NOMO-1 (cell line): ENCODE results near the gene ME3.
A peak's percentile ranks its signal among the peaks of the same experiment; 100 is the strongest.

Experiments used
- DNase-seq, 2 experiments: peaks; one replicate each; lab custom pipeline; 2025; ENCODE audit not compliant: unreplicated experiment in 2 of 2; lab: John Stamatoyannopoulos, UW

Gene ME3

DNA sequence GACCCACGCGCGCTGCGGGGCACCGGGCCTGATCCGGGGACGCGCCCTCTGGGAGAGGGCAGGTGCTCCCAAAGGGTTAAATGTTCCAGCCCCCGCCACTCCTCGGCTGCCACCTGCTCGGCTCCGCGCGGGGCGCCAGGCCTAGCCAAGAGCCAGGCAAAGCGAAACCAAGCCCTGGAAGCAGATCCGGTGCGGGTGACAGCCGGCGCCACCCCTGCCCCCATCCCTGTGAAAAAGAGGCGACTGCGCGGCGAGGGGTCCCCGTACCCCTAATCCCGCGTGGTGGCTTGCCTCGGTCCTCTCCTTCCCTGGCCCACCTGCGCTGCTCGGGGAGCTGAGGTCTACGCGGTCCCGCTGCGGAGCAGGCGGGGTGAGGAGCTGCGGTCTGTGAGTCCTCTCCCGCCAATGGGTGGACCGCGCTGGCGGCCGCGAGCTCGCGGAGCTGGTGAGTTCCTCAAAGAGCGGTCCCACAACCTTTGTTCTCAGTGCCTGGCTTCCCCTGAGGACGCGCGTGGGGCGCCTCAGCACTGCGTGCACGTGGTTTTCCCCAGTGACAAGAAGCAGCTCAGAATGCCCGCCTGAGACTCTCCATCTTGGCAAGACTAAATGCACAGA is at the start of gene ME3:
Gene ME3, minus strand, starts transcription at position 610 of the 615 bp plus-strand sequence.
- peak; percentile 41 to 48 for DNase-seq

DNA sequence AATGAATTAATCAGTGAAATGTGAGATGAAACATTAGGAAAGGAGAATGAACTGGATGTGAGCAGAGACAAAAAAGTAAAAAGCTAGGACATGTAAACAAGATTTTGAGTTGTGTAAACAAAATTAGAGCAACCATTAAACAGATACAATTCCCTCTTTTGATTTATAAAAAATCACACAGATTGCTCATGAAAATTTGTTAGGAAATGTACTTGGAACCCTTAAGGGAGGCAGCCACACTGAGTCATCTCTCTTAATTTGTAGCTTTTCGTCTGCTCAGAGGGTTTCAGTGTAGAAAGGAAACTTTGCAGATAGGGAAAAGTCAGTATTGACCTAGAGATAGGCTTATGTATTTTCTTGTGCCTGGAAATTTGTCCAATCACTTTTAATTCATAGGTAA is 49.6 kb upstream of the ME3 start:
- no peak for DNase-seq

DNA sequence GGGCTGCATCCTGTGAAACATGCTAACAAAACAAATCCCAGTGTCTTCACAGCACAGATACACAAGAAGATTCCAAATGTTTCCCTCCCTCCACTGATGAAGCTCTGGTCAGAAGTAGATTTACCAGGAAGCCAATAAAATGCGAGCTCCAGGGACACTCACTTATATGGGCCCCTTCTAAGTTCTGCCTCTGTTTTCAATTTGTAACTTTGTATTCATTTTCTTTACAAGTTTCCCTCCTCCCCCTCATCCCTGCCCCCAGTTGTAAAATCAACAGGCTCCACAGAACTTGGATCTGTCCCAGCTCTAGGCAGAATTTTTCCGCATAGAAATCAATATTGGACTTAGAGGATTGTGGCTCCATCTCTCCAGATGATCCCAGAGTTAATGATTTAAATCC is 48.1 kb upstream of the ME3 start:
- no peak for DNase-seq

DNA sequence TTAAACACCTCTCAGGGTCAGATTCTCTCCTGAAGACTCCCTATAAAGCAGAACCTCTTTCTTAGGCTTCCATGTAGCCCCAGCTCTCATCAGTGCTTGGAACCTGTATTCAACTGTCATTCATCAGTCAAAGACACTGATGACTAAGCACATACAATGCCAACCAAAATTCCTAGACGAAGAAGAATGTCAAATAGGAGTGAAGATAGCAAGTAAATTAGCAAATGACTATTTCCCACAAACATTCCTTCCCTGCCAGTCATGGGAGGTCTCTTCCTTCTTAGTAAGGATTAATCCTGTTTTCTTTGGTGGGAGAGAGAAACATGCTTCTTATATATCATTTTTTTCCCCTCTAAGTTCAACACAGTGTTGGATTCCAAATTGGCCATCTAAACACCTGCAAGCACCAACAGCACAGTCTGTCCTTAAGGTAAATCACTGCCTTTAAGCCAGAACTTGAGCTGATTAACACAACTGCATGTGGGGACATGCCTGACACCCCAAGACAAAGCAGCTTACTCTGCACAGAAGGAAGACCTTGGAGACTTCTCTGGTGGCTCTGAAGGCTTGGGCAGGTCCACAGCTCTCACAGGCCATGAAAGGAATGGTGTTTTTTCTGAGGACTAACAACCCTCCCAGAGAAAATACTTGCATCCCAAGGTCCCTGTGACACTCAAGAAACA is 47.5 kb upstream of the ME3 start:
- no peak for DNase-seq

DNA sequence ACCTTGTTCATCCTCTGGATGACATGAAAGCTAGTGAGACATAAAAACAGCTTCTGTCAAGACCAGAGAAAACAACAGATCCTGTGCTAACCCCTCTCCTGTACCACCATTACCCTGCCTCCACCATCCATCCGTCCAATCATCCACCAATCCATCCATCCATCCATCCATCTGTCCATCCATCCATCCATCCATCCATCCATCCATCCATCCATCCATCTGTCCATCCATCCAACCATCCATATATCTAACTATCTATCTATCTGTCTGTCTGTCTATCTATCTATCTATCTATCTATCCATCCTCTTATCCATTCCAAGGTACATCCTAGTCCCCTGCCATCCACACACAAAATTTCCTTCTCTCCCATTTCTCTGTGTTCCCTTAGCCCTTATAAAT is 46.6 kb upstream of the ME3 start:
- DNase-seq: no peak

DNA sequence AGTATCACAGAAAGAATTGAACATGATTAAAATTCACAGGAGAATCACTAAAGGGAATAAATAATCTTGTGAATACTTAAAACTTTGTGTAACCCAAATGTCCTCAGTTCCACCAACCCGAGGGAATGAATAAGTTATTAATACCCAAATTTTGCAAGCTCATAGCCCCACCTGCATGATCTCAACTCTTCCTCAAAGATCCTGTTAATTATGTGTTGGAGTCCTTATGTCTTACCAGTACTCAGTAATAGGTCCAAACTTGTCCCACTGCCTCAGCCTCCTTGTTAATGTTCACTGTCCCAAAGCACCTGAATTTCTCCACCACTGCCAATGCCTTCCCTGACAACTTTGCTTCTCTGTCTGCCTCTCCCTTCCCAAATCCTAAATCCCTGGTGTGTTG is 46.1 kb upstream of the ME3 start:
- DNase-seq: no peak

DNA sequence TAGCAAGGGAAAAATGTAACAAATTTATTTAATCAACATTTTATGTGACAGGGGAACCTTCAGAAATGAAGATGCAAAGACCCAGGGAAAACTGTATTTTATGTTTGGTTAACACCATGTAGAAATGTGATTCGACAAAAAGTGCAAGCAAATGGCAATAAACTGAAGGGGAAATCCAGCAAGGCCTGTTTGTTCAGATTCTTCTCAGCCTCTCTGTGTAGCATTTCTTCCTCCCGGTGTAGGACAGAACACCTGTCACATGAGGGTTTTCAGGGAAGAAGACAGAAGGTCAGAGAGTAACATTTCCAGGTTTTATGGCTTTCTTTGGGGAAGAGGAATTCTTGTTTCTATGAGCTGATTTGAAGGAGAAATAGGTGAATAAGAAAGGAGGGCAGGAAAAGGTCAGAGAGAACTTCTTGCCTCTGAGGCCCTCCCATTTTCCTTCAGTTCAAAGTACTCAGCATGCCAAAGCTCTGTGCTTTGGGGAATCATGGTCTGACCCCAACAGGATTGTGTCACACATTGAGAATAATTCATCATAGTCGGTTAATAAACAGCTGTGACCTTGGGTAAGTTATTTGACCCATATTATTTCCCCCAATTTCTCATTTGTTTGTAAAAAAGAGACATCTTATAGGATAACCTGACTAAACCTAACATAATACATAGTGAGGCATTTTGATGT is 45.5 kb upstream of the ME3 start:
- no peak for DNase-seq

DNA sequence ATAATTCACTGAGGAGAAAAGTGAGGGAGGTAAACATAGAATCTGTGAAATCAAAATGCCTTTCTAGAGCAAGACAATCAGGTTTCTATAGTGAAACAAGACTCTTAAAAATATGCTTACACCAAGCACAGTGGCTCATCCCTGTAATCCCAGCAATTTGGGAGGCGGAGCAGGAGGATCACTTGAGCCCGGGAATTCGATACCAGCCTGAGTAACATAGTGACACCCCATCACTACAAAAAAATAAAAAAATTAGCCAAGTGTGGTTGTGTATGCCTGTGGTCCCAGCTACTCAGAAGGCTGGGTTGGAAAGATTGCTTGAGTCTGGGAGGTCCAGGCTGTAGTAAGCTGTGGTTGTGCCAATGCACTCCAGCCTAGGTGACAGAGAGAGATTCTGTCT is 43.2 kb upstream of the ME3 start:
- DNase-seq: no peak

DNA sequence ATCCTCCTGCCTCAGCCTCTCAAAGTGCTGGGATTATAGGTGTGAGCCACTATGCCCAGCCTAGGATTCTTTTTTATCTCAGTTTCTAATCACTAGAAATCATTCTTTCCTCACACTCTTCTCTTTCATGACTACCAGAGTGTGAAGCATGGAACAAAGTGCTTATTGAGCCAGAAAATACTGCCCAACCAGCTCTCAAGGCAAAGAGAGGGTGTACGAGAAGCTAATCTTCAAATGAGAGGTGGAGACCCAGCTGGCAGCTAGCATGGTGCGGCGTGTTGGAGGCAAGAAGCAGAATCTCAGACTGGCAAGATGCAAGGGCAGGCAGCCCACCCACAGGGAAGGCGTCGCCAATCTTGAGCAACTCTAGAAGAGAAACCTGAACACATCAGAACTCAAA is 41.1 kb upstream of the ME3 start:
- no peak for DNase-seq

DNA sequence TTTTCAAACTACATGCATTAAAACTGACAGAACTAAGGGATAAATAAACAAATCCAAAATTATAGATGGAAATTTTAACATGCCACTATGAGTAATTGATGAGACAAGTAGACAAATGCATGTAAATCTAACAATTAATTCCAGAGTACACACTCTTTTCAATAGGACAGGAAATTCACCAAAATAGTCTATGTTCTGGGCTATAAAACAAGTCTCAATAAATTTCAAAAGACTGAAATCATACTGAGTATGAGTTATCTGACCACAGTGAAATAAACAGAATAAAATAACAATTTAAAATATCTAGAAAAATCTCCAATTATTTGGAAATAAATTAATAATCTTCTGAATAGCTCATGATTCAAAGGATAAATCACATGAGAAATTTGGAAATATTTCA is 38.5 kb upstream of the ME3 start:
- DNase-seq: no peak

DNA sequence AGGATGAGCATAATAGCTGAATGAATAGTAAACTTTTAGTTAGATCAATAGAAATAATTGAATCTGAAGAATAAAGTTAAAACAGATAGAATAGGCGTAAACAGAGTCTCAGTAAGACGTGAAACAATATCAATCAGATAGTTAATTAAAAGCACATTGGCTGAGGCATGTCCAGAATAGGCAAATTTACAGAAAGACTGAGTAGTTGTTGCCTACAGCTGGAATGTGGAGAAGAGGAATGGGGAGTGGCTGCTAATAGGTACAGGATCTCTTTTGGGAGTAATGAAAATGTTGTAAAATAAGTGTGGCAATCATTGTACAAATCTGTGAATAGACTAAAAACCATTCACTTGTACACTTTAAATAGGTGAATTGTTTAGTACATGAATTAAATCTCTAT is 36.3 kb upstream of the ME3 start:
- DNase-seq: no peak

DNA sequence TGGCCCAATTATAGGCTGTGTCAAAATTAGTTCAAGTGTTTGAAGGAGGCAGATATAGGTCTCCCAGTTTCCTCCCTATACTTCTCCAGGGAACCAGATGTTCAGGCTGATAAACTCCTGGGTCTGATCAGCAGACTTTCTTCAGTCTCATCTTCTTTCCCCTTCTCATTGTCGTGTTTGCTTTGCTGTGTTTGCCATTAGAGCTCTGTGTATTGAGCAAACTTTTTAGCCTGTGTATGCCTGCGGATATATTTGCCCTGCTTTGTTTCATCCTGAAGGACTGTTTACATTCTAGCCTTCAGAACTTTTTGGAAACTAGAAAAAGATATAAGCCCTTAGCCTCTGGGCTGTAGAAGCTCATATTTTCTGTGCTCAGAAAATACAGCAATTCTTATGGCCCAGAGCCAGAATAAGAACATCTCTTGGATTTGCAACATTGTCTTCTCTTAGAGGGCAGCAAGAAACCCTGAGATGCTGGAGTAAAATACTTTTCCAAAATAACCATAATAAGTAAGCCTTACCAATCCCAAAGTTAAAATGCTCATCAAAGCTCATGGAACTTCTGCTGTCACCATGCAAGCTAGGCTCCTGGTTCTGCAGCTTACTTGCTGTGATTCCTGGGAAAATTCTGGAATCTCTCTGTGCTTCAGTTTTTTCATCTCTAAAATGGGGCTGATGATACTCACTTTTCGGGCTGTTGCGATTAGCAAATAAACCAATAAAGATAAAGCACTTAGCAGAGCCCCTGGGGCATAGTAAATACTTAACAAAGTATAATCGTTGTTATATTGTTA is 34.1 kb upstream of the ME3 start:
- DNase-seq: no peak

DNA sequence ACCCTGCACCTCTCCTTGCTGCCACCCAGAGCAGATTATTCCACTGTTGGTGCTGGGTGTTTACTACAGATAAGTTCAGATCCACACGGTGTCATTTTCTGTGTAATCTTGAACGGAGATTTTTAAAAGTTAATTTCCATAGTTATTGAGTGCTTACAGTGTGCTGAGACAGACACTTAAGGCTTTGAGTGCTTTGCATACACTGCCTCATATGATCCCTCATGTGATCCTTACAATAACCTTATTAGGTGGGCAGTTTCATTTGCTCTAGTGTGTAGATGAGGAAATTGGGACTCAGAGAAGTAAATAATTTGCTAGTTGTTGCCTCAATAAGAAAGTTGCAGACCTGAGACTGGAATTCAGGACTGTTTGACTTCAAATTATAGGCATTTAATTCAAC is 32.3 kb upstream of the ME3 start:
- no peak for DNase-seq

DNA sequence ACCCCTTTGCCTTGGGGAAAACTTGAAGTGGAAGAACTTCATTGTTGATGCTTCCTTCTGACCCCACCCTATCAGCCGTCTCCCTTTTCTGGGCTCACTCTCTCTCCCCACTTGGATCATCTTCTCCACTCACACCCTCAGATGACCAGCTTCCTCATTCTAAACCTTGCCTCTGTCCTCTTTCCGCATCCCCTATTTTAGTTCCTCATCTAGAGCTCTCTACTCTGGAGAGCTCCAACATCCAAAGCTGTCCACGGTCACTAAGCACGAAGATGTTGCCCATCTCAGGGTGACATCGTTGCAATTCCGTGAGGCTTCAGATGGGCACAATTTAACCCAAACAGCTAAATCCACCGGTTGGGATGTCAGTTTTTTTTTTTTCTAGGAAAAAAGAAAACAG is 31.6 kb upstream of the ME3 start:
- peak; percentile 71 to 79 for DNase-seq

DNA sequence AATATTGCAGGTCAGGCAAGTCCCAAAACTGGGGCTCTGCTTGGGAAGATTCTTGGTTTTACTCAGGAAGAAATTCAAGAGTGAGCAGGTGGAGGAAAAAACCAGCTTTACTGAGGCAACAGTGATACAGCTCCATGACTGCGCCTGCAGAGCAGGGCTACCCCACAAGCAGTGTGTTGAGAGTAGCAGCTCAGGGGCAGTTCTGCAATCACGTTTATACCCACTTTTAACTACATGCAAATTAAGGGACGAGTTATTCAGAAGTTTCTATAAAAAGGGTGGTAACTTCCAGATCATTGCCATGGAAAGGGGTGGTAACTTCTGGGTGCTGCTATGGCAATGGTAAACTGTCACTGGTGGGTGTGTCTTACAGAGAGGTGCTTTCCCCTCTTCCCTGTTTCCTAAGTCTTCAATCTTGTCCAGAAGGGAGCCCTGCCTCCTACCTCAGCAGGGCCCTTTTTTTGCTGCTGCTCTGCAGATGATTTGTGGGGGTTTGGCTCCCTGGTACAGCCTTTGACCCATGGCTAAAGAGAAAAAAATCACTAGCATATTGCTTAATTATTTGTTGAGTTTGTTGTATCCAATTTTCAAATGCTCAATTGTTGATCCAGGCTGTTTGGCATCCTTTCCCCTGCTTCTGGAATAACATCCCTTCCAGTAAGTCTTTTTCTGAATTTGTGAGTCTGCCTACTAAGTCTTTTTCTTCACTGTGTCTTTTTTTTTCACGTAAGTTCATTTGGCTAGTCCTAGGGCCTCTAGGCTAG is 30.0 kb upstream of the ME3 start:
- no peak for DNase-seq

DNA sequence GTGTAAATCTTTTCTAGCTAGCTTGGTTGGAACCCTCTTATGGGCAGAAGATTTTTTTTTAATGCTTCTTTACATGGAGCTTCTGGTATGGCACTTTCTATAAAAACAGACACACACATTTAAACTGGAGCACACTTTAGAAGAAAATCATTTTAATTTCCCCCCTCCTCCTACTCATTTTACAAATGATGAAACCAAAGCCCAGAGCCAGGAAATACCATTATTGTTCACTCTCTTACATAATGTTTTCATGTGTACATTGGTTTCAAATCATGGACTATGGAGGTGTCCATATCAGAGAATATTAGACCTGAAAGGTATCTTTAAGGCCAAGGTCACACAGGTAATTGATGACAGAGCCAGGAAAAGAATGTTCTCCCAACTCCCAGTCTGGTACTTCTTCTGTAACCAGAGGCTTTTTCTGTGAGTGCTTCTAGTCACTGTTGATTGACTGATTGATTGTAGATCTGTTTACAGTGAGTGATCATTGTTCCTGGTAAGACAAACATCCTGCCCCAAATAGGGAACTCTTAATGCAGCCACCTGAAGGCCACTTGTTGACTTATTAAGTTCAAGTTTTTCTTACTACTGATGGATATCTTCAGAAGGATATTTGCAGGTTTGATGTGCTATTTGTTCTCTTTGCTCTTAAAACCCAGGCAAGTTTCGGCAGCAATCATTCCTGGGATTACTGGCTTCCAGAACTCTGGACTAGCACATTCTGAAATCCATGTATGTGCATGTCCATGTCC is 26.8 kb upstream of the ME3 start:
- DNase-seq: no peak

DNA sequence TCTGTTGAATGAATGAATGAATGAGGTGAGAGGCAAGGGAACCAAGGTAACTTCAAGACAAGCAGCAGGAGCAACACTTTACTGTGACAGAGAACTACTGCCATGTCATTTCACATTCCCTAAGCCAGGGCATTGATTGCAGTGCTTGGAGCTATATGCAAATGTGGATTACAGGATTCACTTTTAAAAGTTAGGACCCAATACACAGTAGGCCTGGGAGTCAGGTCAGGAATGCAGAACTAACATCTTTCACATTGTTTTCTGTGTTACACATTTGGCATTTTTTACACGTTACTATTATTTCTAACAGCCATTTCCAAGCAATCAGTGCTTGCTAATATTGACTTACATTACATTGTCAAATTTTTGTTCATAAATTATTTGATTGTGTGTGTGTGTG is 26.2 kb upstream of the ME3 start:
- no peak for DNase-seq

DNA sequence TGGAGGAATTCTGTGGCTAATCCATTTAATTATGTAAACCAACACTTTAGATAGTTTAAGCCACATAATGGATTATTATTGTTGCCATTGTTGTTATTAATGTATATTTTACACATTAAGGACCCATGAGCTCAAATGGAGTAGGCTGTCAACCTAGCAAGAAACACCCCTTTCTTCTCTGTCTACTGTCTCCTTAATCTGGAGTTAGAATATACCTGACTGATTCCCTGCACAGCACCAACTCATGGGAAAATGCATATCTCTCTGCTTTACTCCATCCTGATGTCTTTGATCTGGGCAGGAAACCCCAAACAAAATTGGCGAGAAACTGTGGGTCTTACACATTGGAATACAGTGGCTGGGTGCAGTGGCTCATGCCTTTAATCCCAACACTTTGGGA is 24.0 kb upstream of the ME3 start:
- no peak for DNase-seq

DNA sequence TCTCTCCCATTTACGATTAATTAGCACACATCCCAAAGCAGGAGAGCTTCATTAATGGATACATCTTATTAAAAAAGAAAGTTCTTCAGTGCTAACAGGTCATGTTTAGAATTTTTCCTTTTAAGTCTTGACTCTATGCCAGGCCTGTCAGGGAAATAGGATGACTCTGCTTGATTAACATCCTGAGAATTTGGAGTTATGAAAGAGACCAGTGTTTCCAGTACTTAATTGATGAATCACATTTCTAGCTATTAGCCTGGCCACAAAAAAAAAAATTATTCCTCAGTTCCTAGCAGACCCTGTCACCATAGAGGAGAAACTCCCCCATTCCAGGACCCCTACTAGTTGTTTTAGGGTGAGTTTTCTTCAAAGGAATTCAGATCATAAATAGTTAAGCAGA is 23.6 kb upstream of the ME3 start:
- DNase-seq: no peak

DNA sequence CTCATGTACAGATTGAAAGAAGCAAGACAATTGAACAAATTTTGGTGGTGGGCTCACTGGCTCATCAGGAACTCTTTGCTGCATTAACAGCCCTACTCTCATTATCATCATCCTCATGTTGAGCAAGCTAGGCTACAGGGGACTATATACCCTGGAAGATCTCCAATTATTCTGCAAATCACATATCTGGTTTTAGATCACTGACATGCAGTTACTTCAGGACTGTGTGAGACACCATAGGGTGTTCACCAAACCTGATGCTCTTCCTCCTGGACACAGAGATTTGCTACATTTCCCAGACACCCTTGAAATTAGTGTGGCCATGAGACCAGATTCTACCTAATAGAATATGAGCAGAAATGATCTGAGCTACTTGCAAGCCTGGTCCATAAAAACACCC is 23.0 kb upstream of the ME3 start:
- no peak for DNase-seq
